Liver (tissue), 9 donors: ENCODE data around the gene CELSR1. TPM values are rescaled to one million over a fixed set of nuclear protein-coding genes. Genes with fewer than 3 reads are reported as not detected.

Experiments
- DNase-seq: peaks from one replicate; pipeline ENCODE4 v3.0.0-alpha.2; 2017; ENCODE audit warnings: low spot score
- H3K27ac ChIP-seq, 2 donors: one replicate each; pipeline ENCODE4 v1.7.0; 2013; ENCODE audit warnings: inconsistent platforms in 2 of 2, low read length in 2 of 2, control low read depth in 1 of 2, low read depth in 1 of 2, mild to moderate bottlenecking in 1 of 2
- H3K27me3 ChIP-seq, 4 donors: one replicate each; pipeline versions ENCODE4 v1.6.1 to v1.7.0; 2013; ENCODE audit warnings: low read length in 3 of 4, inconsistent platforms in 1 of 4, mild to moderate bottlenecking in 1 of 4, moderate library complexity in 1 of 4; ENCODE audit not compliant: control insufficient read depth in 4 of 4, insufficient read depth in 4 of 4
- H3K36me3 ChIP-seq, 4 donors: one replicate each; pipeline versions ENCODE4 v1.6.1 to v1.7.0; 2013; ENCODE audit warnings: low read length in 3 of 4, mild to moderate bottlenecking in 3 of 4, low read depth in 1 of 4, moderate library complexity in 1 of 4; ENCODE audit not compliant: control insufficient read depth in 4 of 4, insufficient read depth in 3 of 4
- H3K4me1 ChIP-seq, 4 donors: one replicate each; pipeline versions ENCODE4 v1.6.1 to v1.7.0; 2013; ENCODE audit warnings: low read length in 3 of 4, mild to moderate bottlenecking in 3 of 4, moderate library complexity in 1 of 4; ENCODE audit not compliant: control insufficient read depth in 4 of 4, insufficient read depth in 4 of 4
- H3K4me3 ChIP-seq, 3 donors: one replicate each; pipeline versions ENCODE4 v1.6.1 to v1.7.0; 2013; ENCODE audit warnings: low read length in 3 of 3, control low read depth in 1 of 3, low read depth in 1 of 3, mild to moderate bottlenecking in 1 of 3
- H3K9ac ChIP-seq, 2 donors: one replicate each; pipeline ENCODE4 v1.7.0; 2013; ENCODE audit warnings: low read length in 2 of 2, mild to moderate bottlenecking in 2 of 2, moderate library complexity in 2 of 2, control low read depth in 1 of 2, low read depth in 1 of 2
- H3K9me3 ChIP-seq, 4 donors: one replicate each; pipeline versions ENCODE4 v1.6.1 to v1.7.0; 2013; ENCODE audit warnings: low read length in 3 of 4; ENCODE audit not compliant: control insufficient read depth in 4 of 4
- EGR1 ChIP-seq, 2 donors: IDR thresholded peaks; 2 replicates each; pipeline ENCODE4 v1.6.1; 2016 to 2018; ENCODE audit warnings: antibody characterized with exemption in 2 of 2, low read depth in 2 of 2
- FOXA1 ChIP-seq: IDR thresholded peaks from 2 replicates; pipeline ENCODE4 v1.6.1; 2016; ENCODE audit warnings: antibody characterized with exemption
- FOXA2 ChIP-seq: IDR thresholded peaks from 2 replicates; pipeline ENCODE4 v1.6.1; 2016; ENCODE audit warnings: antibody characterized with exemption
- GABPA ChIP-seq, 2 donors: IDR thresholded peaks in 1 of 2; conservative IDR thresholded peaks in 1 of 2; 2 replicates each; pipeline ENCODE4 v1.6.1; 2016; ENCODE audit warnings: antibody characterized with exemption in 2 of 2, mild to moderate bottlenecking in 1 of 2, moderate library complexity in 1 of 2
- HNF4A ChIP-seq, 2 donors: conservative IDR thresholded peaks; 2 replicates each; pipeline ENCODE4 v1.6.1; 2016; ENCODE audit warnings: antibody characterized with exemption in 2 of 2, mild to moderate bottlenecking in 2 of 2
- HNF4G ChIP-seq: IDR thresholded peaks from 2 replicates; pipeline ENCODE4 v1.6.1; 2016; ENCODE audit warnings: antibody characterized with exemption
- JUND ChIP-seq, 2 donors: IDR thresholded peaks; 2 replicates each; pipeline ENCODE4 v1.6.1; 2016; ENCODE audit warnings: antibody characterized with exemption in 2 of 2
- NR2F2 ChIP-seq: IDR thresholded peaks from 2 replicates; pipeline ENCODE4 v1.6.1; 2016; ENCODE audit warnings: antibody characterized with exemption
- RAD21 ChIP-seq, 2 donors: IDR thresholded peaks; 2 replicates each; pipeline ENCODE4 v1.6.1; 2016; ENCODE audit warnings: antibody characterized with exemption in 2 of 2, mild to moderate bottlenecking in 2 of 2
- RXRA ChIP-seq, 2 donors: IDR thresholded peaks; 2 replicates each; pipeline ENCODE4 v1.6.1; 2017 to 2018; ENCODE audit warnings: antibody characterized with exemption in 2 of 2, mild to moderate bottlenecking in 1 of 2
- SP1 ChIP-seq: IDR thresholded peaks from 2 replicates; pipeline ENCODE4 v1.6.1; 2018; ENCODE audit warnings: antibody characterized with exemption, mild to moderate bottlenecking
- TAF1 ChIP-seq: conservative IDR thresholded peaks from 2 replicates; pipeline ENCODE4 v1.6.1; 2016; ENCODE audit warnings: antibody characterized with exemption, mild to moderate bottlenecking
- YY1 ChIP-seq: IDR thresholded peaks from 2 replicates; pipeline ENCODE4 v1.6.1; 2016; ENCODE audit warnings: antibody characterized with exemption, mild to moderate bottlenecking
- WGBS: extraction: QIAGEN DNeasy Blood & Tissue Kit; methylation state at CpG from one replicate; pipeline ENCODE4 v1.1.7; 2013; 5-methylcytosine and 5-hydroxymethylcytosine counted together
- polyA plus RNA-seq, 2 donors: library from polyadenylated mRNA; stranded (reverse) in 1 of 2; unstranded in 1 of 2; fragments of 200-250 nt in 1 of 2; fragments of >200 nt in 1 of 2; fragmentation: Nextera tagmentation in 1 of 2; extraction: Ambion mirVana in 1 of 2; gene quantifications; one replicate each; pipeline versions ENCODE4 v1.2.1 to v1.2.3, GENCODE V29; 2013 to 2015
- total RNA-seq, 2 donors: library from RNA; depleted of rRNA; stranded (reverse); fragments of >200 nt; gene quantifications; one replicate each; pipeline ENCODE4 v1.2.3, GENCODE V29; 2014
- TF ChIP-seq, protein P1 (sequence below): IDR thresholded peaks from 2 replicates; pipeline ENCODE4 v1.6.1; 2016; ENCODE audit warnings: antibody characterized with exemption, mild to moderate bottlenecking
- TF ChIP-seq, protein P2 (sequence below): IDR thresholded peaks from 2 replicates; pipeline ENCODE4 v1.6.1; 2016; ENCODE audit warnings: antibody characterized with exemption
- TF ChIP-seq, protein P3 (sequence below): IDR thresholded peaks from 2 replicates; pipeline ENCODE4 v1.6.1; 2016; ENCODE audit warnings: antibody characterized with exemption
- TF ChIP-seq, protein P4 (sequence below): IDR thresholded peaks from 2 replicates; pipeline ENCODE4 v1.6.1; 2016; ENCODE audit warnings: antibody characterized with exemption
- TF ChIP-seq, protein P5 (sequence below): fragments of 150-350 bp; IDR thresholded peaks from 2 replicates; pipeline ENCODE4 v1.5.1; 2017; ENCODE audit warnings: improper control_type of control experiment, low read depth, low read length; ENCODE audit not compliant: missing input control
- donor health status: healthy.
- donor health status: healthy.
- donor health status: healthy.
- donor health status: healthy.
- donor health status: healthy.

Gene CELSR1
- total and polyA plus RNA-seq, 4 donors = 0.37 to 1.6 (median 1.3) TPM

DNA sequence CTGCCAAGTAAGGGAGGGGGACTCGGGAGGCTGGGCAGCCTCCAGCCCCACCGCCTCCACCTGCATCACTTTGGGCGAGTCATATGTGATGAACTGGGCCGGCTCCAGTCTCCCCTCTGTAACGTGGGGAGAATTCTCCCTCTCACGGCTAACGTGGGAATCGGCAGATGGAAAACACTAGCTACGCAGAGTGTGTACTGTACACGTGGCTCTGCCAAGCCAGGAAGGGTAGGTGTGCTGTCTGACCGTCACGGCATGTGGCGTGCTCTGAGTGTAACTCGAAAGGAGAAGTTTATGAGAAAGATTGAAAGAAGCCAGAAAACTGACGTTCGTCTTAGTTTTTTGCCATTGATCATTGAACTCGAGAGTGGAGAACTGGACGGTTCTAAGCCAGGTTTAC, 188.2 kb downstream of the CELSR1 start (continued):
- TF ChIP-seq, protein P1, sequence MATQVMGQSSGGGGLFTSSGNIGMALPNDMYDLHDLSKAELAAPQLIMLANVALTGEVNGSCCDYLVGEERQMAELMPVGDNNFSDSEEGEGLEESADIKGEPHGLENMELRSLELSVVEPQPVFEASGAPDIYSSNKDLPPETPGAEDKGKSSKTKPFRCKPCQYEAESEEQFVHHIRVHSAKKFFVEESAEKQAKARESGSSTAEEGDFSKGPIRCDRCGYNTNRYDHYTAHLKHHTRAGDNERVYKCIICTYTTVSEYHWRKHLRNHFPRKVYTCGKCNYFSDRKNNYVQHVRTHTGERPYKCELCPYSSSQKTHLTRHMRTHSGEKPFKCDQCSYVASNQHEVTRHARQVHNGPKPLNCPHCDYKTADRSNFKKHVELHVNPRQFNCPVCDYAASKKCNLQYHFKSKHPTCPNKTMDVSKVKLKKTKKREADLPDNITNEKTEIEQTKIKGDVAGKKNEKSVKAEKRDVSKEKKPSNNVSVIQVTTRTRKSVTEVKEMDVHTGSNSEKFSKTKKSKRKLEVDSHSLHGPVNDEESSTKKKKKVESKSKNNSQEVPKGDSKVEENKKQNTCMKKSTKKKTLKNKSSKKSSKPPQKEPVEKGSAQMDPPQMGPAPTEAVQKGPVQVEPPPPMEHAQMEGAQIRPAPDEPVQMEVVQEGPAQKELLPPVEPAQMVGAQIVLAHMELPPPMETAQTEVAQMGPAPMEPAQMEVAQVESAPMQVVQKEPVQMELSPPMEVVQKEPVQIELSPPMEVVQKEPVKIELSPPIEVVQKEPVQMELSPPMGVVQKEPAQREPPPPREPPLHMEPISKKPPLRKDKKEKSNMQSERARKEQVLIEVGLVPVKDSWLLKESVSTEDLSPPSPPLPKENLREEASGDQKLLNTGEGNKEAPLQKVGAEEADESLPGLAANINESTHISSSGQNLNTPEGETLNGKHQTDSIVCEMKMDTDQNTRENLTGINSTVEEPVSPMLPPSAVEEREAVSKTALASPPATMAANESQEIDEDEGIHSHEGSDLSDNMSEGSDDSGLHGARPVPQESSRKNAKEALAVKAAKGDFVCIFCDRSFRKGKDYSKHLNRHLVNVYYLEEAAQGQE = no peak
- TF ChIP-seq EGR1 (IDR thresholded peaks at IDR 0.05; ENCODE audit: low read depth in 2 of 2) = no peak

DNA sequence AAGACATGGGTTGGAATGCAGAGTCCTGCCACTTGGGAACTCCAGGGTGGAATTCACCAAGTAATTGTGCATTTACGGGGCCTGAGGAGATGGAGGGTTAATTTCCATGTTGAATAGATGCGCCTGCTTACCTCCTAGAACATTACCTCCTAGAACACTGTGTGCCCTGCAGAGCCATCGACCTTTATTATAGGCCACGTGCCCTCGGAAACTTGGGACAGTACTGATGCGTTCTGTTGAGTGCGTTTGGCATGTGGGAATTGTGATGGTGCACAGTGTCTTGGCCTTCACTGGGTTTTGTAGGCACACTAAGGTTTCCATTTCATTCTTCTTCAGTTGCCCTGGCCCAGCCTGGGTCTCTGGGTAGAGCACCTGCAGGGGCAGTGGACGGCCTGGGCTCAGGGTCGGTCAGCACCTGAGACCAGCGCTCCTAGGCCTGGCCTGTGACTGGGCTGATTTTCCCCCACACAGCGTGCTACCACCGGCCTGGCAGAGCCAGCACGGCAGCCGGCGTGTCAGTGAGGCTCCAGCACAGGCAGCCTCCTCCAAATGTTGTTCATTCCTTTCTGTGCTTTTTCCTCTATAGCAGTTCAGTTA, 189.2 kb downstream of the CELSR1 start:
- no peak for DNase-seq
- no peak overlapping the region for H3K9ac ChIP-seq

More for the DNA sequence above, 189.2 kb downstream of the CELSR1 start:
- peaks cover 21 to 88% (median 44%) of the 10 kb centered on the region in 4 donors for H3K36me3 ChIP-seq
- H3K4me1 ChIP-seq = no peaks in the 10 kb centered on the region
- H3K9me3 ChIP-seq = no peaks in the 10 kb centered on the region
- H3K27me3 ChIP-seq = no peaks in the 10 kb centered on the region
- WGBS = 92% methylated on average over 15 of the region's 15 CpGs
- no peak overlapping the region for H3K4me3 ChIP-seq
- TF ChIP-seq RAD21 (IDR thresholded peaks at IDR 0.05) (no peak), FOXA1 (no peak), EGR1 (IDR thresholded peaks at IDR 0.05; ENCODE audit: low read depth in 2 of 2) (no peak), JUND (IDR thresholded peaks at IDR 0.05) (no peak), TAF1 (no peak), RXRA (IDR thresholded peaks at IDR 0.05) (no peak), FOXA2 (no peak), SP1 (no peak), GABPA (IDR thresholded peaks at IDR 0.05 in 1 of 2, conservative IDR thresholded peaks at IDR 0.05 in 1 of 2) (no peak), YY1 (no peak), NR2F2 (no peak), HNF4A (conservative IDR thresholded peaks at IDR 0.05) (no peak), HNF4G (no peak)
- TF ChIP-seq, protein P2, sequence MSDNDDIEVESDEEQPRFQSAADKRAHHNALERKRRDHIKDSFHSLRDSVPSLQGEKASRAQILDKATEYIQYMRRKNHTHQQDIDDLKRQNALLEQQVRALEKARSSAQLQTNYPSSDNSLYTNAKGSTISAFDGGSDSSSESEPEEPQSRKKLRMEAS = no peak
- TF ChIP-seq, protein P1 = no peak
- TF ChIP-seq, protein P3, sequence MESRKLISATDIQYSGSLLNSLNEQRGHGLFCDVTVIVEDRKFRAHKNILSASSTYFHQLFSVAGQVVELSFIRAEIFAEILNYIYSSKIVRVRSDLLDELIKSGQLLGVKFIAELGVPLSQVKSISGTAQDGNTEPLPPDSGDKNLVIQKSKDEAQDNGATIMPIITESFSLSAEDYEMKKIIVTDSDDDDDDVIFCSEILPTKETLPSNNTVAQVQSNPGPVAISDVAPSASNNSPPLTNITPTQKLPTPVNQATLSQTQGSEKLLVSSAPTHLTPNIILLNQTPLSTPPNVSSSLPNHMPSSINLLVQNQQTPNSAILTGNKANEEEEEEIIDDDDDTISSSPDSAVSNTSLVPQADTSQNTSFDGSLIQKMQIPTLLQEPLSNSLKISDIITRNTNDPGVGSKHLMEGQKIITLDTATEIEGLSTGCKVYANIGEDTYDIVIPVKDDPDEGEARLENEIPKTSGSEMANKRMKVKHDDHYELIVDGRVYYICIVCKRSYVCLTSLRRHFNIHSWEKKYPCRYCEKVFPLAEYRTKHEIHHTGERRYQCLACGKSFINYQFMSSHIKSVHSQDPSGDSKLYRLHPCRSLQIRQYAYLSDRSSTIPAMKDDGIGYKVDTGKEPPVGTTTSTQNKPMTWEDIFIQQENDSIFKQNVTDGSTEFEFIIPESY = no peak
- TF ChIP-seq, protein P4, sequence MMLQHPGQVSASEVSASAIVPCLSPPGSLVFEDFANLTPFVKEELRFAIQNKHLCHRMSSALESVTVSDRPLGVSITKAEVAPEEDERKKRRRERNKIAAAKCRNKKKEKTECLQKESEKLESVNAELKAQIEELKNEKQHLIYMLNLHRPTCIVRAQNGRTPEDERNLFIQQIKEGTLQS = no peak
- TF ChIP-seq, protein P5, sequence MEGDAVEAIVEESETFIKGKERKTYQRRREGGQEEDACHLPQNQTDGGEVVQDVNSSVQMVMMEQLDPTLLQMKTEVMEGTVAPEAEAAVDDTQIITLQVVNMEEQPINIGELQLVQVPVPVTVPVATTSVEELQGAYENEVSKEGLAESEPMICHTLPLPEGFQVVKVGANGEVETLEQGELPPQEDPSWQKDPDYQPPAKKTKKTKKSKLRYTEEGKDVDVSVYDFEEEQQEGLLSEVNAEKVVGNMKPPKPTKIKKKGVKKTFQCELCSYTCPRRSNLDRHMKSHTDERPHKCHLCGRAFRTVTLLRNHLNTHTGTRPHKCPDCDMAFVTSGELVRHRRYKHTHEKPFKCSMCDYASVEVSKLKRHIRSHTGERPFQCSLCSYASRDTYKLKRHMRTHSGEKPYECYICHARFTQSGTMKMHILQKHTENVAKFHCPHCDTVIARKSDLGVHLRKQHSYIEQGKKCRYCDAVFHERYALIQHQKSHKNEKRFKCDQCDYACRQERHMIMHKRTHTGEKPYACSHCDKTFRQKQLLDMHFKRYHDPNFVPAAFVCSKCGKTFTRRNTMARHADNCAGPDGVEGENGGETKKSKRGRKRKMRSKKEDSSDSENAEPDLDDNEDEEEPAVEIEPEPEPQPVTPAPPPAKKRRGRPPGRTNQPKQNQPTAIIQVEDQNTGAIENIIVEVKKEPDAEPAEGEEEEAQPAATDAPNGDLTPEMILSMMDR = no peak
- H3K27ac ChIP-seq = no peak overlapping the region
